Colon (tissue), 2 donors: ENCODE measurements around the gene SPSB1.

ENCODE experiments used
- FAIRE-seq: peaks from 2 replicates; lab custom pipeline; 2012; peaks lifted over from hg19 to GRCh38; lab: Jason Lieb, UNC
- donor health status: control.
- donor health status: control.

The SPSB1 gene

DNA sequence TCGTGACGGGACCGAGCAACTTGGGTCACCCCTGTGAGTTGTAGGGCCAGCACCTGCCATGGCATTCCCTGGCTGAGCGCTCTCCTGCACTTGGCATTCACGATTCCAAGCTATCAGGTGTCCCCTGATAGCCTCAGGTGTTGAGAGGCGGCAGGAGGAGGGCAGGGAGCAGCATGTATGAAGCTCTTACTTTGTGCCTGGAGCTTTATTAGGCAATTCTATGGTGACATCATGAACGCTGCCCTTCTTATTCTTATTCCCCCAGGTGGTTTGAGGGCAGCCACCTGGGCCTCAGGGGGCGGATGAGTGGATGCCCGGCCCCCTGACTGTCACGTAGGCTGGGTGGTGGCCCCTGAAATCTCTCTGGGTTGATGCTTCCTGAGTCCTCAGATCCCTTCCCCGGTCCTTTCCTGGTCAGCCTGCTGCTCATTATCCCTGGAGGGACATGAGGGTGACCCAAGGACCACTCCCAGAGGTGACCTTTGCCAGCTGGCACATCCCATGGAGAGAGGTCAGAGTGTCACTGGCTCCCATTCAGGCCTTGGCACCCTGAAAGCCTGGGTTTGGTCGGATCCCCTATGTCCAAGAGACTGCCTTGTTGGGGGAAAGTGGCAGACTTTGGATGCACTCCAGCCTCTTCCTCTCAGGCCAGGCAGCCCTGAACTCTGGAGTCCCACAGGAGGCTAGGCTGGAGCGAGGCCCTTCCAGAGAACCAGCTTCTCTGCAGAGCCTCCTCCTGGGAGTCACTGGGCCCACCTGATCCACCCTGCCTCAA lies 51.9 kb downstream of the SPSB1 start:
- FAIRE-seq, result no peak

- no peak for FAIRE-seq
These were observed 52.8 kb downstream of the SPSB1 start for GRCh38 chr1:9345471-9345870.

GRCh38 chr1:9345922-9346321 lies 53.2 kb downstream of the SPSB1 start:
- FAIRE-seq, result no peak

DNA sequence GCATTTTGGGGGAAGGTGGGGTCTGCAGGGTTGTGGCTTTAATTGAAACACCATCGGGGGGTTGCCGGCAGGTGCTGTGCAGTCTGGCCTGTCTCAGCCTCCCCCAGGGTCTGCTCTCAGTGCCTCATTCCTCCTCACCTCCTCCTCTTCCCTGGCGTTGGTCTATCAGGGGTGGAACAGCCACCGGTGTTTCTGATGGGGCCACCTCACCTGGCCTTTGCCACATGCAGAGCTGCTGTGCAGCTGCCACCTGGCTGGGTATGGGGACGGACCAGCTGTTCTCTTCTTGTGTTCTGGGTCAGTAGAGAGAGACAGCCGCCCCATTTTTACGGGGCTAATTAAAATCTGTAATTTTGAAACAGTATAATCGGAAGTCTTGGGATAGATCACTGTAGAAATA lies 53.9 kb downstream of the SPSB1 start:
- FAIRE-seq, result no peak

- FAIRE-seq, result no peak
These were observed 54.6 kb downstream of the SPSB1 start for GRCh38 chr1:9347095-9347850.

DNA sequence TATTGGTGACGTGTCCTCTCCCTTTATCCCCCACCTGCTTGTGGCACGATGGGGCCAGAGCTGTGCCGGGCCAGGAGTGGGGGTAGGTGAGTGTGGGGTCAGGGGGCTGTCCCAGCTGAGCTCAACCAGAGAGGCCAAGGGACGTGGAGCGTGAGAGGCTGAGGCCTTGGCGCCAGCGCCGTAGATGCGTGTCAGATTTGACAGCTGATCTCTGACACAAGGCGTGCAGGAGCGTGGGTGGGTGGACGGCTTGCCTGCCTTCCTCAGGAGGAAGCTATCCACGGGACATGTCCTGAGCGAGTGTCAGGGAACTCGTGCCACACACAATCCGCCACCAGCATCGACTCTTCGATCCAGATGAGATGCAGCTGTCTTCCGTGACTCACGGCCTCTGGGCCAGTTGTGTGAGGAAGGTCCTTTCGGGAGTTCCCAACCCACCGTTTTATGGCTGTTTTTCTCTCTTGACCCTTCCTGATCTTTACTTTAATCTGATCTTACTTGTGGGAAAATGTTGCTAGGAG lies 56.7 kb downstream of the SPSB1 start:
- no peak for FAIRE-seq

GRCh38 chr1:9350013-9350908 lies 57.6 kb downstream of the SPSB1 start:
- no peak for FAIRE-seq

DNA sequence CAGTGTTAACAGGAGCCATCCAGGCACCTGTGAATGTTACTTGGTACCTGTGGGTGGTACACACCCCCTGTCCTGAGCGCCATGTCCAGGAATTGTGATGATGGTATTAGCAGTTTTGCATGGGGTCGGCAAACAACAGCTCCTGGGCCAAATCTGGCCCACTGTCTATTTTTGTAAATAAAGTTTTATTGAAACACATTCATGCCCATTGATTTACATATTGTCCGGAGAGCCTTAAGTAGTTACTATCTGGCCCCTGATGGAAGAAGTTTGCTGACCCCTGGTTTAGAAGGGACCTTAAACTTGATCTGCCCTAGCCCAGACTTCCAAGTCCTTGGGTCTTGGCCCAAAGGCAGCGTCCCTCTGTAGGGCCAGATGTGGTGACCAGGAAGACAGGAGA lies 58.3 kb downstream of the SPSB1 start:
- FAIRE-seq, result no peak

- no peak for FAIRE-seq
These were observed 59.1 kb downstream of the SPSB1 start for GRCh38 chr1:9351654-9352271.

- no peak for FAIRE-seq
These were observed 59.9 kb downstream of the SPSB1 start for GRCh38 chr1:9352377-9353134.

GRCh38 chr1:9355503-9355902 lies 62.8 kb downstream of the SPSB1 start:
- no peak for FAIRE-seq

- FAIRE-seq, result no peak
These were observed 63.3 kb downstream of the SPSB1 start for GRCh38 chr1:9356021-9356420.

DNA sequence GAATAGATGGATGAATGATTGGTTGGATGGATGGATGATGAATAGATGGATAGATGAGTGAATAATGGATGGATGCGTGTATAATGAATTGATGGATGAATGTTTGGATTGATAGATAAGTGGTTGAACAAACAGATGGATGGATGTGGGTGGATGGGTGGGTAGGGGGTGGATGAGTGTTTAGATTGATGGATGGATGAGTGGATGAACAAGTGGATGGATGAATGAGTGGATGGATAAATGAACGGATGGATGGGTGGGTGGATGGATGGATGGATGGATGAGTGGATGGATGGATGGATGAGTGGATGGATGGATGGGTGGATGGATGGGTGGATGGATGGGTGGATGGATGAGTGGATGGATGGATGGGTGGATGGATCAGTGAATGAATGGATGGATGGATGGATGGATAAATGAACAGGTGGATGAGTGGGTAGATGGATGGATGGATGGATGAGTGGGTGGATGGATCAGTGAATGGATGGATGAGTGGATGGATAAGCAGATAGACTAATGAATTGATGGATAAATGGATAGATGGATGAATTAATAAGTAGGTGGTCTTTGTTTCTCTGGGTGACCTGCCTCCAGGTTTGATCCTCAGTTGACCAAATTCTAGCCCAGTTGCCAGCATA lies 64.3 kb downstream of the SPSB1 start:
- no peak for FAIRE-seq

DNA sequence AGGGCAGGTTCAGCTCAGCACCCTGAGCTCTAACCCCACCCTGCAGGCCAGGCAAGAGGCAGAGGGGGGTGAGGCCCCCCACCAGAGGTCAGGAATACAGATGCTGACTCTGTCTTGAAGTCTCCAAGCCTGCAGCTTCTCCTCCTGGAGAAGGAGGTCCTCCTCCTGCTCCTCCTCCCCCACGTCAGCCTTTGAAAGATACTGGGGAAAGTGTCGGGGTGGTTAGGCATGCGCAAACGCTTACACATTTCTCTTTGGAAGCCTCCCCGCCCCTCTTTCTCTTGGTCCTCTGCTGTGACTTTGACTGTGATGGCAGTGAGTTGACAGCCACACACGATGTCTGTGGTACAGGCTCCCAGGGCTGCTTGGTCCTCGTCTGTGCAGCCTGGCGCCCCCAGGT lies 65.3 kb downstream of the SPSB1 start:
- no peak for FAIRE-seq

DNA sequence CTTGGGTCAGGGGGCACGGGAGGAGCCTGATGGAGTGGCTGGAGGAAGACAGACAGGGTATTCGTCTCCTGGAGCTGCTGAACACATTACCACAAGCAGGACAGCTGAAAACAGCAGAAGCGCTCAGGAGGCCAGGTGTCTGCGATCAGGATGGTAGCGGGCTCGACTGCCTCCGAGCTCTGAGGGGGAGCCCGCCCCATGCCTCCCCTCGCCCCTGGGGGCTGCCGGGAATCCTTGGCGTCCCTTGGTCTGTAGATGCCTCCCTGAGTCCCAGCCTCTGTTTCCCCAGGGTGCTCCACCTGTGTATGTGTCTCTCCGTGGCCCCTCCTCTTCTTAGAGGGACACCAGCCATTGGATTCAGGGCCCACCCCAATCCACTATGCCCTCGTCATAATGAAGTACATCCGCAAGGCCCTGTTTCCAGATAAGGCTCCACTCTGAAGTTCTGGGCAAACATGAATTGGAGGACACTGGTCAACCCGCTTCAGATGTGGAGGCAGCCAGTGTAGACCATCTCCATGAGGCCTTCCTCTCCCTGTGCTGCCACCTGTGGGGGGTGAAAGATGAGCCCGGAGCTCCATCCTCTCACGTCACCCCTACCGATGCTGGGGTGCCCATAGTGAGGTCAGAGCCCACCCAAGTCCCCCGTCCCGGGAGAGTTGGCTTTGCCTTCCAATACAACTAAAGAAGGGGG lies 67.8 kb downstream of the SPSB1 start:
- FAIRE-seq, result no peak

DNA sequence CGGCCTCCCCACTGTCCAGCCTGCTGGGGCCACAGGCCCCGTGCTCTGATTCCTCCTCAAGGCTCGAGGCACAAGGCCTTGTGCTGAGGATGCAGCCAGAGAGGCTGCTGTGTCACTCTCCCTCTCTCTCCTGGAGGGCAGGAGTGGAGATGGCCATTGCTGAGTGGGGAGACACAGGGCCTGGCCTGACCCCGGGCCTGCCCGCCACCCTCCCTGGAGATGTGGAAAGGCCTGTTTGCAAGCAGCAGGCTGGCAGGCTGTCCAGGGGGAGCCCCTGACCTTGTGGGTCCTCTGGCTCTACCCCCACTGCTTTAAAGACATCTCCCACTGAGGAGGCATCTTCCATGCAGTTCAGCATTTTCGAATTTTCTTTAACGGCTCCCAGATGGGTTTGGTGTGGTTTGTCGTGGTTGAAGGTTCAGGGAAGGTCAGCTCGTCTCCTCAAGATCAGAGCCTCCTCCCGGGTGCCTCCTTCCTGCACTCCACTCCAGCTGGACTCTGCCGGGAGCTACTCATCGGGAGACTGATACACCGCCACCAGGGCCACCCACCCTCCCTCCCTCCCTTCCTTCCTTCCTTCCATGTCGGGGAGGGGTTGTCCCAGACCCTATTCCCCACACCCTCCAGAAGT lies 69.1 kb downstream of the SPSB1 start:
- FAIRE-seq, result no peak

- no peak for FAIRE-seq
These were observed 69.8 kb downstream of the SPSB1 start for GRCh38 chr1:9362488-9362887.

- FAIRE-seq, result no peak
These were observed 70.4 kb downstream of the SPSB1 start for GRCh38 chr1:9363061-9363471.

DNA sequence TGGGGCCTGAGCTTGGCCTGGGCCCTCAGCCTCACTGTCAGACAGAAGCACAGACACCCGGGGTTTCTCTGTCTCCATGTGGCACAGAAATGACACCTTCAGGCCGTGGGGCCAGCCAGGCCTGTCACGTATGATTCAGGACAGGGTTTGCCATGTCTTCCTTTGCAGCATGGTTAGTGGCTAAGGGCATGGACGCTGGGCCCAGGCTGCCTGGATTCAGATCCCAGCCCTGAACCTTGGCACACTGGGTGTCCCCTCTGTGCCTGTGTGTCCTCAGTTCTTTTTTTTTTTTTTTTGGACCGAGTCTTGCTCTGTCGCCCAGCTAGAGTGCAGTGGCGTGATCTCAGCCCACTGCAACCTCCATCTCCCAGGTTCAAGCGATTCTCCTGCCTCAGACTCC lies 73.6 kb downstream of the SPSB1 start:
- no peak for FAIRE-seq
